Stimulated activated CD8-positive, alpha-beta memory T cell treated with anti-CD3 and anti-CD28 coated beads, Interleukin-15, amount 100 ng/mL, for 24 hours (primary cell): ENCODE data around the gene PRR20E.
"Not testable (repeated sequence)": the region's sequence is repeated elsewhere in the genome, so short reads cannot be mapped to it uniquely, and the experiment has no call there.

Experiments
- DNase-seq: peaks from one replicate; pipeline ENCODE4 v3.0.0-alpha.2; 2020; ENCODE audit warnings: low read depth

Gene PRR20E

DNA sequence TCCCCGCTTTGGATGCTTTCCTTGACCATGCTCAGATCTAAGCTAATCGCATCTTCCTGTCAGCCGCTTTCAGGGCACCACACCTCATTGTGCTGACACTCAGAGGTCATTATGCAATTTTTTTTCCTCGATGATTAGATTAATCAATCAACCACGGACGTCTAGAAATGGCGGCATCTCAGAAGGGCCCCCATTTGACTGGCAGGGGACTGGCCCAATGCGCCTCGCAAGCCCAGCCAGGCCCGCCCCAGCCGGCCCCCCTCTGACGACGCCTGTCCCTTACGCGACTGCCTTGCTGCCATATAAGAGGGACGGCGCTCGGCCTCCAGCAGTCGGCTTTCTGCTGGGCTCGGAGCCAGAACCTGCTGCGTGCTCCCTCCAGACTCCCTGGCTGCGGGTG, at the start of gene PRR20E:
Gene PRR20E, plus strand, starts transcription at position 301 of the 400 bp plus-strand sequence. CDS start 387 bp downstream, outside the sequence.
- not testable (repeated sequence) for DNase-seq

DNA sequence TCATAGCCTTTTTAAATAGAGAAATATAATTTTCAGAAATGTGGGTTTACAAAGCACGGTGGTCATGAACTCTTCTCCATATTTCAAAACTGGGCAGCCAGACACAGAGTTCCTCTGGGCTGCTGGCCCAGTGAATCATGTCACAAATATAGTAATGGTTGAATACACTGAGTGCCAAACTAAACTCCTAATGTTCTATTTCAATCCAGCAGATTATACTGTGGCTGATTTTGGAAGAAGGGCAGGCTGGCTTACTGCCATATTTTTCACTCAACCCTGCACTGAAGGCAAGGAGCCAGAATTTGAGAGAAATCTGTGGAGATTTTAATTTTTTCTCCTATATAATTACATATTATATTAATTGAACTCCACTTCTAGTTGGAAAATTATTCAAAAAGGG, 43.3 kb upstream of the PRR20E start:
- DNase-seq, result no peak

DNA sequence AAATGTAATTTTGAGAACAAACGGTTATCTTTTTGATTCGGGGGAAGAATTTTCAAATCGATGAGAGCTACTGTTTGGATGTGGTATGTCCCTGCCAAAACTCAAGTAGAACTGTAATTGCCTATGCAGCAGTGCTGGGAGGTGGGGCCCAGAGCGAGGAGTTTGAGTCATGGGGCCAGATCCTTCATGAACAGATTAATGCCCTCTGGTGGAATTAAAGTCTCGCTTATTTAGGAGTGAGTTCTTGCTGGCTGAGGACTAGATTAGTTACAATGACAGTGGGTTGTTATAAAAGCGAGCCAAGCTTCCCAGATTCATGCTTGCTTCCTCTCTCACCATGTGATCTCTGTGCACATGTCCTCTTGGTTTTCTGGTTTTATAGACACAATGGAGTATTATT, 38.1 kb upstream of the PRR20E start:
- DNase-seq, result no peak

DNA sequence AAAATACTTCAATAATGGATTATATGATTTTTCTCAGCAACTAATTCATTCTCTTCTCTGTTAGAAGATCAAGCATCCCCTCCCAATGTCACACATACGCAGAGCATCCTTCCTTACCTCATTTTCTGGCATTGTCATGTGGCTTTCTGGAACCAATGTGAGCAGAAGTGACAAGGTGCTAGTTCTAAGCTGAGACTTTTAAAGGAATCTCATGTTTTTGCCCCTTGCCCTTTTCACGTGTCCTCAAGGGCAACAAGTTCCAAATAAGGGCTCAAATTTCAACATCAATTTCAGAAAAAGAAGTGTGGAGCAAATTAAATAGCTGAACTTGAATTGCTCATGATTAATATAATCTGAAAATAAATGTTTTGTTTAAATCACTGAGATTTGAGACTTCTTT, 30.9 kb upstream of the PRR20E start:
- DNase-seq, result no peak

DNA sequence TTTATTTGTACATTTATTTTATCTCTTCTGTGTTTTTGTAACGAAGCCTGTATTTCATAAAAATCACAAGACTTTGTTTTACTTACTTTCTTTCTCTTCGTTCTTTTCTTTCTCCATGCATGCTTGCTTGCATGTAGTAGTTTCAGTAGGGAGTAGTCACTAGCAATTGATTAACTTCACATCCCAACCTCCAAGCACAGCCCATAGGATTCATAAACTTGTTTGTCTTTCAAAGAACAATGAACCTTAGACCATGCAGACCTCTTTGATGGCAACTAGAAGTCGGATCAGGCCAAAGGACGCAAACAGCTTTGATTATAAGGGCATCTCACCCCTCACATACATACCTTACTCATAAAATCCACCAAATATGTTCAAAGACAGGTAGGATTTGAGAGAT, 29.4 kb upstream of the PRR20E start:
- no peak for DNase-seq

DNA sequence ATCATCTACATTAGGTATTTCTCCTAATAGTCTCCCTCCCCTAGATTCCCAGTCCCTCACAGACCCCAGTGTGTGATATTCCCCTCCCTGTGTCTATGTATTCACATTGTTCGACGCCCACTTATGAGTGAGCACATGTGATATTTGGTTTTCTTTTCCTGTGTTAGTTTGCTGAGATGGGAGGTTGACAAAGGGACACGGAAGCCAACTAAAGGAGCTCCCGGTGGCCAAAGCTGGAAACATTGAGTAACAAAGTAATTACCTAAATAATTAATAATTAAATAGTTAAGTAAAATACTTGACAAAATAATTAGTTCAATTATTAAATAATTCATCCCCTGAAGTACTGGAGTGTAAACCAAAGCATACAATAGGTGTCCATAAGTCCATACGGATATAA, 28.0 kb upstream of the PRR20E start:
- no peak for DNase-seq

DNA sequence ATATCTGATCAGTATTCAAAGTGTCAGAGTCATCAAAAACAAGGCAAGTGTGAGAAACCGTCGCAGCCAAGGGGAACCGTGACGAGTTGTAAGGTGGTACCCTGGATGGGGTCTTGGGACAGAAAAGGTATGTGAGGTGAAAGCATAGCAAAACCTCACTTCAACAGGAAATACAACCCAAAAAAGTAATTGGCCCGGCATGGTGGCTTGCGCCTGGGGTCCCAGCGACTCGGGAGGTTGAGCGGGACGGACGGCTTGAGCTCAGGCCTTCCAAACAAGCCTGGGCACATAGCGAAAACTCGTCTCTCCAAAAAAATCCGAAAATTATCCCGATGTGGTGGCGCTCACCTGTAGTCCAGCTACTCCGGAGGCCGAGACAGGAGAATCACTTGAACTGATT, 27.2 kb upstream of the PRR20E start:
- not testable (repeated sequence) for DNase-seq

DNA sequence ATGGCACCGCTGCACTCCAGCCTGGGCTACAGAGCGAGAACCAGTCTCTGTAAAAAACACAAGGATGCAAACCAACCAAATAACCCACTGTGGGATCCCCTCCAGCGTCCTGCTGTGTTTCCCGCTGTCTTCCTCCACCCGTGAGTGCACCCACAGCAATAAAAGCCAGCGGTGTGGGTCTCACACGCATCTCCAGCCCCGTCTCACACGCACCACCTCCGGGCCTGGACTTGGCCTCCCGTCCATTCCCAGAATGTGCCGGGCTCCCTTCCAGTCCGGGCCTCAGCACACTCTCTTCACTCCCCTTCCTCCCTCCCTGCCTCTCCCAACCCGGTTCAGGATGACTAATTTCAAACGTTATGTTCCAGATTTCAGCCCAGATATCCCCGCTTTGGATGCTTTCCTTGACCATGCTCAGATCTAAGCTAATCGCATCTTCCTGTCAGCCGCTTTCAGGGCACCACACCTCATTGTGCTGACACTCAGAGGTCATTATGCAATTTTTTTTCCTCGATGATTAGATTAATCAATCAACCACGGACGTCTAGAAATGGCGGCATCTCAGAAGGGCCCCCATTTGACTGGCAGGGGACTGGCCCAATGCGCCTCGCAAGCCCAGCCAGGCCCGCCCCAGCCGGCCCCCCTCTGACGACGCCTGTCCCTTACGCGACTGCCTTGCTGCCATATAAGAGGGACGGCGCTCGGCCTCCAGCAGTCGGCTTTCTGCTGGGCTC, 26.6 kb upstream of the PRR20E start, which contains the start of gene PRR20A:
Gene PRR20A, plus strand, starts transcription at position 684 of the 734 bp plus-strand sequence. CDS start 387 bp downstream, outside the sequence.
- DNase-seq, result not testable (repeated sequence)

DNA sequence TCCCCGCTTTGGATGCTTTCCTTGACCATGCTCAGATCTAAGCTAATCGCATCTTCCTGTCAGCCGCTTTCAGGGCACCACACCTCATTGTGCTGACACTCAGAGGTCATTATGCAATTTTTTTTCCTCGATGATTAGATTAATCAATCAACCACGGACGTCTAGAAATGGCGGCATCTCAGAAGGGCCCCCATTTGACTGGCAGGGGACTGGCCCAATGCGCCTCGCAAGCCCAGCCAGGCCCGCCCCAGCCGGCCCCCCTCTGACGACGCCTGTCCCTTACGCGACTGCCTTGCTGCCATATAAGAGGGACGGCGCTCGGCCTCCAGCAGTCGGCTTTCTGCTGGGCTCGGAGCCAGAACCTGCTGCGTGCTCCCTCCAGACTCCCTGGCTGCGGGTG, 19.8 kb upstream of the PRR20E start, which contains the start of gene PRR20B:
Gene PRR20B, plus strand, starts transcription at position 301 of the 400 bp plus-strand sequence. CDS start 387 bp downstream, outside the sequence.
- not testable (repeated sequence) for DNase-seq

DNA sequence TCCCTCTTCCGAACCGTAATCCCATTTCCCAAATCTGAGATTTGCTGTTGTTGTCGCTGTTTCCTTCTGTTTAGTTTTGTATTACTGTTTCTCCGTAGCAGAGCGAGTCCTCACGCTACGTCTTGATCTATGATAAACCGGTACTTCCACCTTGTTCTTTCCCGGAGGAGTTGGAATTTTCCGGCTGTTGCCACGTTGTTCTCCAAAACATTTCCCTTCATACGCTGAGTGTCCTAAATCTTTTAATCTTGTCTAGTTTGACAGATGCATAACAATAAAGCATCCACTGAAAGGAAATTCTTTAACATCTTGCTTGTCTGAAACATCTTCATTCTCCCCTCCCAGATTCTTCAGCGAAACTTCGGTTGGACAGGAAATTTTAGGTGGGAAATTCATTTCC, 18.9 kb upstream of the PRR20E start:
- DNase-seq, result not testable (repeated sequence)

DNA sequence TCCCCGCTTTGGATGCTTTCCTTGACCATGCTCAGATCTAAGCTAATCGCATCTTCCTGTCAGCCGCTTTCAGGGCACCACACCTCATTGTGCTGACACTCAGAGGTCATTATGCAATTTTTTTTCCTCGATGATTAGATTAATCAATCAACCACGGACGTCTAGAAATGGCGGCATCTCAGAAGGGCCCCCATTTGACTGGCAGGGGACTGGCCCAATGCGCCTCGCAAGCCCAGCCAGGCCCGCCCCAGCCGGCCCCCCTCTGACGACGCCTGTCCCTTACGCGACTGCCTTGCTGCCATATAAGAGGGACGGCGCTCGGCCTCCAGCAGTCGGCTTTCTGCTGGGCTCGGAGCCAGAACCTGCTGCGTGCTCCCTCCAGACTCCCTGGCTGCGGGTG, 13.2 kb upstream of the PRR20E start, which contains the start of gene PRR20C:
Gene PRR20C, plus strand, starts transcription at position 301 of the 400 bp plus-strand sequence. CDS start 387 bp downstream, outside the sequence.
- DNase-seq, result not testable (repeated sequence)

DNA sequence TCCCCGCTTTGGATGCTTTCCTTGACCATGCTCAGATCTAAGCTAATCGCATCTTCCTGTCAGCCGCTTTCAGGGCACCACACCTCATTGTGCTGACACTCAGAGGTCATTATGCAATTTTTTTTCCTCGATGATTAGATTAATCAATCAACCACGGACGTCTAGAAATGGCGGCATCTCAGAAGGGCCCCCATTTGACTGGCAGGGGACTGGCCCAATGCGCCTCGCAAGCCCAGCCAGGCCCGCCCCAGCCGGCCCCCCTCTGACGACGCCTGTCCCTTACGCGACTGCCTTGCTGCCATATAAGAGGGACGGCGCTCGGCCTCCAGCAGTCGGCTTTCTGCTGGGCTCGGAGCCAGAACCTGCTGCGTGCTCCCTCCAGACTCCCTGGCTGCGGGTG, 6.7 kb upstream of the PRR20E start, which contains the start of gene PRR20D:
Gene PRR20D, plus strand, starts transcription at position 301 of the 400 bp plus-strand sequence. CDS start 387 bp downstream, outside the sequence.
- DNase-seq, result not testable (repeated sequence)

DNA sequence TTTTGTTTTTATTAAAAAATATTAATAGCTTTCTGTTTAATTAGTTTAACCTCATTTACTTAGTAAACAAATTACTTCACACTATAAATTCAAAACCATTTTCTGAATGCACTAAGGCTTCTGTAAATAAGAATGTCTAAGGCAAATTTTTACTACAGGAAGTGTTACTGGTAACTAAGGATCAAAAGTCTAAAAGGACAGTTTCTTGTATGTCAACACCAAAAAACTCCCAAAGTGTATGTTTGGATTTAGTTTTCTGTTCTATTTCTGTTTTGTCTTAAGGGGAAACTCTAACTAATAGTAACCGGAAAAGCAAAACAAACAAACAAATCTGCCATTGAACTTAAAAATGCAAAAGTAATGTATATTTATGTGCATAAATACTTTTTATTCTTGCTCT, 24.7 kb downstream of the PRR20E start:
- no peak for DNase-seq

DNA sequence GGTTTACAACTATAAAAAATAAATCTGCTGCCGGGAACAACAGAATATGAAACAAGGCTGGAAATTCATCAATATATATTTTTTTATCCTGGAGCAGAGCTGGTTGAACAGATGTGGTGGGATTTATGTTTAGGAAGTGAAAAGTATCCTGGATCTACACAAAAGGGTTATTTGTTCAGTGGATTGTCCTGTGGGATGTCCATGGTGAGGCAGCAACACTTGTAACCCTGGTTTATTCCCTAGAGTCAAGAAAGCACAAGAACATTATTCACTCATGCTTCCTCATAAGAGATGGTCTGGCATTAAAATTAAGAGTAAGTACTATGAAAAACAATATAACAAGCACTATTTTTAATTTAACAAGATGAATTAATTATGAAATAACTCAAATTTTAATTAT, 46.0 kb downstream of the PRR20E start:
- no peak for DNase-seq
